ENCODE measurements around the gene RABL3.

Gene RABL3

DNA sequence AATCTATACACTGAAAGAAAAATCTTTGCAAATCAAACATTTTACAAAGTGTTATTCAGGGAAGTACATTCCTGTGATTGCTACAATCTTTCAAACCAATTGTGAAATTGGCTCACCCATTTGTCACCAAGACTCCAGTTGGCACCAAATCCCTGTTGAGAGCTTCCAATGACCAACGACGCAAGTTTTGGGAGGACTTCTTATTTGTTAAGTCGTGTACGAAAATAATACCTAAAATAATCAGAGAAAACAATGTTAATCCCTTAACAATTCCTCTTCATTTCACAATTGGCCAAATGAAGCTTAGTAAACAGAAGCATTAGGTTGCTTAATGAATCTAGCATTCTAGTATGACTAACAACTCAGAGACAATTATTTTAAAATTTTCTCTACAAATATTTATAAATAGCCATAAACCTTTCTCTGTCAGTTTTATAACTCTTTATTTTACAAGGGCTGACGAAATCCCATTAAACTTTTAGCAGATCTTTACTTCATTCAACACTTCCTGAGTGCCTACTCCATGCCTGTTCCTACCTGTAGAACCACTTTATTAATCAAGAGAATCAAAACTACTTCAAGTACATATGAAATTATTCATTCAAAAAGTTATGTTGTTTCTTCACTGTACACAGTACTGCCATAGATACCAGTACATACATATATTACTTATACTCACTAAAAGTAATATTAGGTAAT is 36.3 kb downstream of the RABL3 start:
- no peak overlapping the region for H3K4me3 ChIP-seq (ENCODE audit: low read length)
- TF ChIP-seq CTCF (IDR thresholded peaks at IDR 0.05; ENCODE audit: insufficient read depth, low read depth, low read length, missing control alignments), result no peak
- DNase-seq (ENCODE audit: low read depth), result peak; percentile 17

DNA sequence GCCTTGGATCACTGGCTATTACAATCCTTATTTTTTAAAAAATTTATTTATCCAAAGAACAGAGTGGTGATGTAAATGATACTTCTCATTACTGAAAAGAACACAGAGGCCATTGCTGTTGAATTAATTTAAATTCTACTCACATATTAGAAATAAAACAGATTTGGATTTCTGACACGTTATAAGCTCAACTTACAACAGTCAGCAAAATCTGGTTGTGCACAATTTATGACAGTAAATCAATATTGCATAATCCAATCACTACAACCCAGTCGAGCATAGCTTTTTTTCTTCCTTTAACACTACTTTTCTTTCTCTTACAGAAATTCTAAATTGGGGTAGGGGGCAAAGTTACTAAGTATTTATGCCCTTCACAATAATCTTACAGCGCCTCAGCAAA is 43.0 kb downstream of the RABL3 start:
- no peak for TF ChIP-seq CTCF (IDR thresholded peaks at IDR 0.05; ENCODE audit: insufficient read depth, low read depth, low read length, missing control alignments)
- no peak overlapping the region for H3K4me3 ChIP-seq (ENCODE audit: low read length)
- DNase-seq (ENCODE audit: low read depth), result no peak

- no peak for TF ChIP-seq CTCF (IDR thresholded peaks at IDR 0.05; ENCODE audit: insufficient read depth, low read depth, low read length, missing control alignments)
Measured at GRCh38 chr3:120693439-120694171, 48.7 kb downstream of the RABL3 start.

DNA sequence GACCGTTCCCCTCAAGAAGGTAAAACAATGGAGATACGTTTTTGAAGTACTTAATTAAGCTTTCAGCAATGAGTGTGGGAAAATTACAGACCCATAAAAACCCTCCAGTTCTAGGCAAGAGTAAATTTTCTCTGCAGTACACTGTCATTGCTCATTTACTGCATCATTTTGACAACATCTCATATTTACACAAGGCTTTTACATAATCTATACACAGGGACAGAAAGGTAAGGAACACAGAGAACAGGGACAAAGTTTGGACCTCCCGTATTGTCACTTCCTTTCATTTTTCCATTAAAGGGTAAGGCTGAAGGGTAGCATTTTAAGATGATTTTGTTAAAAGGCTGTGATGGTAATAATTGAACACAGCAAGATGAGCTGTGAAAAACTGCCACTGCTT is 52.9 kb downstream of the RABL3 start:
- no peak for DNase-seq (ENCODE audit: low read depth)
- no peak overlapping the region for H3K4me3 ChIP-seq (ENCODE audit: low read length)
- no peak for TF ChIP-seq CTCF (IDR thresholded peaks at IDR 0.05; ENCODE audit: insufficient read depth, low read depth, low read length, missing control alignments)

More at GRCh38 chr3:120693439-120694171, 48.7 kb downstream of the RABL3 start:
- H3K4me3 ChIP-seq (ENCODE audit: low read length), result no peak overlapping the region
- DNase-seq (ENCODE audit: low read depth), result peak; percentile 33

DNA sequence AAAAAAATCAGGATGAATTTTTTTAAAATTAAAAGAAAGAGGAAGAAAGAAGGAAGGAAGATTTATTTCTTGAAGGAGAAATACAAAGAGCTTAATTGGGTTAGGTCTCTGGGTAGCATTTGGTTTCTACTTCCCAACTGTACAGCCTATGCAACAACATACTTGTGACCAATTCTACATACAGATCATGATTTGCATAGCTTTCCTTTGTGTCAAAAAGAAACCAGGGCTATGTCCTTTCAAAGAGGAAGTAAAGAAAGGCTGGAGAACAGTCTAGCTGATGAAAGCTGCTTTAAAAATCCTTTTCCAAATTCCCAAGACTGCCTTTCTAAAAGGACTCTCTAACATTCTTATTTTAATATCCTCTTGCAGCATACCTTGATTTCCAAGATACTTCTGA is 54.2 kb downstream of the RABL3 start:
- no peak for TF ChIP-seq CTCF (IDR thresholded peaks at IDR 0.05; ENCODE audit: insufficient read depth, low read depth, low read length, missing control alignments)
- DNase-seq (ENCODE audit: low read depth), result no peak
- no peak overlapping the region for H3K4me3 ChIP-seq (ENCODE audit: low read length)

DNA sequence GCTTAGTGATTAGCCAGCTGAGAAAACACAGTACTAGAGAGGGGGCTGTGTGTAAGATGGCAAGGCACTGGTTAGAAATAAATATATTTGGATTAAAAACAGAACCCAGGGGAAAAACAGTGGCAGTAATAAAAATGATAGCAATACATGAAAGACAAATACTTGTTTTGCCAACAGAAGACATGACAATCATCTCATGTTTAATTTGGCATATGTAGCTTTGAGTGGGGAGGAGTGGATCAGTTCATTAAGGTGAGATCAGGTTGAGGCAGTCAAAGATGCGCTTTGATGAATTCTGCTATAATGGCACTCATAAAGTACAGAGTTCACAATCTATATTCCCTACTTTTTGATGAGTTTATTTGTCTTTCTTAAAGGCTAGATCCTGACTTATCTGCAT is 56.9 kb downstream of the RABL3 start:
- H3K4me3 ChIP-seq (ENCODE audit: low read length), result no peak overlapping the region
- DNase-seq (ENCODE audit: low read depth), result no peak
- no peak for TF ChIP-seq CTCF (IDR thresholded peaks at IDR 0.05; ENCODE audit: insufficient read depth, low read depth, low read length, missing control alignments)
